Measurements from ENCODE around the gene CCDC33.

- TF ChIP-seq CTCF (IDR thresholded peaks at IDR 0.05; ENCODE audit: insufficient read depth, low read length, poor library complexity, severe bottlenecking) (no peak), EZH2phosphoT487 (conservative IDR thresholded peaks at IDR 0.05; ENCODE audit: low read length) (no peak)
Observed at GRCh38 chr15:74304431-74304830, 68.3 kb downstream of the CCDC33 start.

Data from SU-DHL-6 (cell line).